ENCODE results near the gene SNX24.
A peak's percentile ranks its signal among the peaks of the same experiment; 100 is the strongest.
"Not testable (repeated sequence)": the region's sequence is repeated elsewhere in the genome, so short reads cannot be mapped to it uniquely, and the experiment has no call there.

SNX24 gene

DNA sequence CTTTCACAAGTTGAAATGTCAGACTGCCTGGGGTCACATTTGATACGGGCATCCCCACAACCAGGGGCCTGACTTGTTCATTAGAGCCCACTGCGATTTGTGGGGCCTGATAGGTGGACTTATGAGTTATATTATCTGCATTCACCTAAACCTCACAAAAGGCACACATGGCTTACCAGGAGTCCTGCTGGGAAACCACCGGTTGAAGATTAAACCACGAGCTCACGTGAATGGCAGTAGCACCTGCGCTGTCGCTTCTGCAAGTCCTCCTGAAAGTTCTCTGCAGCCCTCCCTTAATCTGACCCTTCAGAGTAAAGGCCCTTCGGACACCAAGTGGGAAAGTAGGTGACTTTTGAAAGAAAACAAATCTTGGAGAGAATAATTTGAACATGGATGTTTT lies 122.2 kb downstream of the SNX24 start:
- no peak for DNase-seq (ENCODE audit: low spot score)

DNA sequence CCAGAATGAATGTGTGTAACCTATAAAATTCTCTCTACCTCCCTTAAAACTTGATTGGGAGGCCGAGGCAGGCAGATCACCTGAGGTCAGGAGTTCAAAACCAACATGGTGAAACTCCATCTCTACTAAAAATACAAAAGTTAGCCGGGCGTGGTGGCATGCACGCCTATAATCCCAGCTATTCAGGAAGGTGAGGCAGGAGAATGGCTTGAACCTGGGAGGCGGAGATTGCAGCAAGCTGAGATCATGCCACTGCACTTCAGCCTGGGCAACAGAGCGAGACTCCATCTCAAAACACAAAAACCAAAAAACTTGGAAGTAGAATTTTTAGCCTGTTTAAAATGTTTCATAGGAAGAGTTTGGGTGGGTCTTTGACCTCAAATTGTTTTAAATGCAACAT lies 122.6 kb downstream of the SNX24 start:
- not testable (repeated sequence) for DNase-seq (ENCODE audit: low spot score)

DNA sequence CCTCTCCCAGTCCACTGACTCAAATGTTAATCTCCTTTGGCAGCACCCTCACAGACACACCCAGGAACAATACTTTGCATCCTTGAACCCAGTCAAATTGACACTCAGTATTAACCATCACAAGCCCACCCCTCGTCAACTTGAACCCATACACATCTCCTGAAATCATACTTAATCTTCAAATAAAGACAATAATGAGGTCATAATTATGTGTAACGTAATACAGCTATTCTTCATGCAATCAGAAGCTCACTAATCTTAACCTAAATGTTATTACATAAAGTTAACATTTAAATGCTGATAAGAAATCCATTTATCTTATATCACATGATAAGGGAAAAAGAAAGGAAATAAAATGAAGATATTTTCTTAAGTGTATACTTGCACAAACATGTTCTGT lies 125.9 kb downstream of the SNX24 start:
- DNase-seq (ENCODE audit: low spot score), result no peak

DNA sequence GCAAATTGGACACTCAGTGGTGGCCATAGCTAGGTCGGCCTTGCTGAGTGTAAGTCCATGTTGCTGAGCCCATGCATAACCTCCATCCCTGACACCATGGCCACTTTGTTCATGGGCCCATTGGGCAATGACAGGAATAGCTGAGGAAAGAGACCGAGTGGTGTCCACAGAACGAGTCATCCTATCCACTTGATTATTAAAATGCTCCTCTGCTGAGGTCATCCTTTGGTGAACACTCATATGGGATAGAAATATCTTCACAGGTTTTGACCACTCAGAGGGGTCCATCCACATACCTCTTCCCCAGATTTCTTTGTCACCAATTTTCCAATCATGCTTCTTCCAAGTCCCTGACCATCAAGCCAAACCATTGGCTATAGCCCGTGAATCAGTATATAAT lies 127.5 kb downstream of the SNX24 start:
- DNase-seq (ENCODE audit: low spot score), result no peak

DNA sequence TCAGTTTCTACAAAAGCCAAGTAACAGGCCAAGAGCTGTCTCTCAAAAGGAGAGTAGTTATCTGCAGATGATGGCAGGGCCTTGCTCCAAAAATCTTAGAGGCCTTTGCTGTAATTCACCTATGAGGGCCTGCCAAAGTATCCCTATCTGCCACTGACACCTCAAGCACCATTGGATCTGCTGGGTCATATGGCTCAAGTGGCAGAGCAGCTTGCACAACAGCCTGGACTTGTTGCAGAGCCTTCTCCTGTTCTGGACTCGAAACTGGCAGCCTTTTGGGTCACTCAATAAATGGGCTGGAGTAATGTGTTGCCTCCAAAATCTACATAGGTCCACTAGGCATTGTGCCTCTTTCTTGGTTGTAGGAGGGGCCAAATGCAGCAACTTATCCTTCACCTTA lies 128.3 kb downstream of the SNX24 start:
- not testable (repeated sequence) for DNase-seq (ENCODE audit: low spot score)

DNA sequence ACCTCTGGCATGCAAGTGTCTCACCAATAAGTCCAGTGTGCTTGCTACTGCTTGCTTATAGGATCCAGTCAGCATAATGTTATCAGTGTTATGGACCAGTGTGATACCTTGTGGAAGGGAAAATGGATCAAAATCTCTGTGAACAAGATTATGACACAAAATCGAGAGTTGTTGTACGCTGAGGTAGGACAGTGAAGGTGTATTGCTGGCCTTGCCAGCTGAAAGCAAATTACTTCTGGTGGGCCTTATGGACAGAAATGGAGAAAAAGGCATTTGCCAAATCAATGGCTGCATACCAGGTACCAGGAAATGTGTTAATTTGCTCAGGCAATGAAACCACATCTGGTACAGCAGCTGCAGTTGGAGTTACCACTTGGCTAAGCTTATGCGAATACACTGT lies 128.8 kb downstream of the SNX24 start:
- DNase-seq (ENCODE audit: low spot score), result not testable (repeated sequence)

DNA sequence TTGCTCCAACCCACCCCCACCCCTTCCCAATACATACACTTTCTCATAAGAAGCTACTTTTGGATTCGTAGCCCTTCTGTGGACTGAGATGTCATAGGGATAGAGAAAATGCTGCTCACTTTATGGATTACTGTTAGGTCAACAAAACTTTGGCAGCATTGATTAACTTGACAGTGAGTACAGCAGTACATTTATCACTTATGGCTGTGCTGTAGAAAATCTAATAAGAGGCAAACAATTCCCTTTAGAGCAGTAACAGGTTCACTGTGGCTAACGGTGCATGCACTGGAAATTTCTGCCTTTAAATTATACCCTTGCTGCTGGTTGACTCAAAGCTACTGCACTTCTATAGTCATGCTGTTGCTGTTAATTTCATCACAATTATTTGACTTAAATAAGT lies 131.9 kb downstream of the SNX24 start:
- DNase-seq (ENCODE audit: low spot score), result no peak

DNA sequence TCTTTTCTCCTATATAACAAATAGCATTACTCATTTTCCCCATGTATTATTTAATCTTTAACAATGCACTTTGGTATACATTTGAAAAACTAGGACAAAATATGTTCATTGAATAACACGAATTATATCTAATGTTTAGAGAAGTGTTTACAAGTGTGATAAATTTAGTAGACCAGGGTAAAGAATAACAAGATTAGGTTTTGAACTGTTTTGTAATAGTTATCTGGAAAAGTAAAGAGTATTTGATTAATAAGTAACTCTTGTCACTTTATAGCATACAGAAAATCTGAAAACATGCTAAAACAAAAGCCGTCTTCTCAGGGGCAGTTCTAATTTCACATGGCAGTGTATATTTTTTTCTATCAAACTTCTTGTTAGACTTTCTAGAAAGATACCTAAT lies 132.7 kb downstream of the SNX24 start:
- DNase-seq (ENCODE audit: low spot score), result no peak

DNA sequence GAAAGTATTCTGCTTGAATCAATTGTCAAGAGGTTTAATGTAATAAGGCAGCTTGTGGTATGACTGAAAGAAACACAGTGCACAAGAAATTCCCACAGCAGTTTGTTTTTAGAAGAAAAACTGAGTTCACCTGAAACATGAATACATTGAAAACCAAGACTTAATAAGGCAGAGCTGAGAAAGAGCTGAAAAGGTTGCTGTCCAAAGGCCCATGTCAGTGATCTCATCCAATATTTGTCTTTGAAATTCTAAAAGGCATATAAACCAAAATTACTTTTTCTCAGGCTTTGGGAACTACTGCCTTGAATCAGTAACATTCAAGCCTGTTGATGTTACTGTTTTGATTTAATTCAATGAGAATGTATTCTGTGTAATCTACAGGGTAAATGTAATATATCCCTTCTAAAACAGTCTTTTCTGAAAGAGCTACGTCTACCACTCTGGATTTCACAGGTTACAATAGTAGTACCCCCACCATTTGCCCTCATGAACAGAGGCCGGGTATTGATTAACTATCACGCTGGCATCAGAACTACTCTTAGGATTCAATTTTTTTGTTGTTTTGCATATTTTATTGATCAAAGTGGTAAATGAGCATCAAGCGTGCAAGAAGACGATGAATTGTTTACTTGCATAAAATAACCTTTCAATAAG lies 133.4 kb downstream of the SNX24 start:
- no peak for DNase-seq (ENCODE audit: low spot score)

DNA sequence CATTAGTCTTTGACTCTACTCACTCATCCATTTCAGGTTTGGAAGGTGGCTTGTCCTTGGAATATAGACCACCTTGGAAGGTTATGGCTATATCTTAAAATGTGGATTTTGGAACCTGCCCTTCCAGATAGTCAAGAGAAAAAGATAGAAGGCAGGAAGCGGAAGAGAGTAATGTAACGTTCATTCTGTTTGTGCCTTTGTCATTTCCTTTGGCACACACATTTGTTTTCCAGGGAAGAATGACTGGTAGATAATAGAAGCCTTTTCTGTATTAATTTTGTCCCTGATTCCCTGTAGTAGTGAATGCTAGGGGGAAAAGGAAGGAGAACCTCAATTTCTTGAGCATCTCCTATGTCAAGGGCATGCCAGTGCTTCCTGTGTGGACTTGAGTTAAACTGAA lies 136.4 kb downstream of the SNX24 start:
- DNase-seq (ENCODE audit: low spot score), result no peak

DNA sequence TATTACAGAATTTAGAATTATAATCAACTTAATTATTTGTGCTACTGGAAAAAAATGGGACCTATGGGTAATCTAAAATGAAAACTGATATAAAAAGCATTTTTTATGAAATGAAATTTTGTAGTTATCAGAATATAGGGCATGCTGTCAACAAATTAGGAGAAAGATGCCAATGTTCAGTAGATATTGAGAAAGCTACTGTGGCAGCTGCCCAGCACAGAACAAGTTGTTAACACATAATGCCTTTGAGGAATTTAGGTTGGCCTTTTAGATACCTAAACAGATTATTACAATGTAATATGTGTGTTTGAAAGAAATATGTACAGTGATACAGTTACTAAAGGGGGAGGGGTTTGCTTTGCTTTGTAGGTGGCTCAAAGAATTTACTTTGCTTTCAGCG lies 137.0 kb downstream of the SNX24 start:
- DNase-seq (ENCODE audit: low spot score), result no peak

DNA sequence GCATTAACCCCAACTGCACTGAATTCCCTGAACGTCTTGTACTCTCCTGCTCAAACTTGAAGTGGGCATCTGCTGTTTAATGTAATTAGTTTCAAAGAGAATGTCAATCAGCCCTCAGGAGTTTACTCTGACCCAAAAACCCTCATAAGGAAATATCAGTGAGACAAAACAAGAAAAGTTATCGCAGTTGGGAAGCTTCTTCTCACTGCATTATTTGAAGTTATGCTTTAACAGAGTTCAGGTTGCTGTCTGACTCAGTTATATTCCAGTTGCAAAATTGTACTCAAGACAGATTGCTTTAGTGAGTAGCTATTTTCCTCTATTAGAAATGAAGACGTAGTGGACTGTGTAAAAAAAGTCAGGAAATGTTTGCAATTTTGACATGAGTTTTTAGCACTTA lies 139.0 kb downstream of the SNX24 start:
- no peak for DNase-seq (ENCODE audit: low spot score)

DNA sequence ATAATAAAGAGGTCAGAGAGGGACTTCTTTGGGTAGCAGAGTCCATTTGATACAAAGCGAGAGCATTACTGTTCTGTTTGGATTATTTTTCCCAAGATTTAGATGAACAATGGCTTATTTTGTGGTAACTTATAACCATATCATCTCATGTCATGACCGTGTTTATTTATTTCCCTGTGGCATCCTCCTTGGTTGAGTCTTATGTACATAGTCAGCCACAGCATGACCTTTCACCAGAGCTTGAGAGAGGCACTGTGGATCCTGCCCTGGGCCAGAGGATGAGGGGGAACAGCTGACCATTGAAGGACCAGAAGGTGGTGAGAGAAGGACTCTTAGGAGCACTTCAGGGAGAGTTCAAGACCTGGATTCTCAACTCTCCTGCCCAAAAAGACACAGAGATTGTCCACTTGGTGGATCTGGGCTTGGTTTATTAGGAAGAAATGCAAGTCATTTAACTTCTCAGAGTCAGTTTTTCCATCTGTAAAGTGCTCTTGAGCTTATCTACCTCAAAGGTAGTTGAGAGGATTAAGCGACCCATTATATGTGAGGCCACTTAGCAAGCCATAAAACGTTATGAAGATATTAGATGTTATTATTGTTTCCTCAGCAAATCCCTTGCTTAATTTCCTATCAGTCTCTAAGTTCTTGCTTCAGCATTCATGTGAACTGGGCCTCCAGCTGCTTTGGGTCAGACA lies 139.7 kb downstream of the SNX24 start:
- DNase-seq (ENCODE audit: low spot score), result no peak

DNA sequence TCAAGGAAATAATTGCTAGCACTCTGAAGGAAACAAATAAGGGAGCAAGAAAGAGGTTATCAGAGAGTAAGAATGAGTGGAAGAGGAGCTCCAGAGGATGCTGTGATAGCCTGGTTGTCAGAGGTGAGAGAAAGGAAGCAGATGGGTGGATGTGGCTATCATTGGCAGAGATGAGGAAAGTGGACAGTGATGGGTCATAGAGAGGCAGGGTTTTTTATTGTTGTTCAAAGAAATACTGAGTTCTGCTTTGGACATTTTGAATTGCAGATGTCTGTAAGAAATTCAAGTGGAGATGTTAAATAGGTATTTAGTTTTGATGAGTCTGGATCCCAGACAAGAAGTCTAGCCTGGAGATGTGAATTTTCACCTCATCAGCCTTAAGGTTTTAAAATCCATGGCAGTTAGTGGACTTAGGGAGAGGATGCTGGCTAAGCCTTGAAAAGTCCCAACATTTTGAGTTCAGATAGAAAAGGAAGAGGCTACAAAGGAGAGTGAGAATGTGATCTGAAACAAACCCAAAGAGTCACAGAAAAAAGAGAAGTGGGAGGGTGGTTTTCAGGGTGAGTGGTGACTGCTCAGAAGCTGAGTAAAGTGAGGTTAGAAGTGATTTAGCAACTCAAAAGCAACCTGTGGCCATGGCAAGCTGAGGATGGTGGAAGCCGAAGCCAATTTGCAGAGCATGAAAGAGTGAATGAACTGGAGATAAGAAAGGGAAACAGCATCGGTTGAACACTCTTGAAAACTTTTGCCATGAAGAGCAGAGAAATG lies 140.7 kb downstream of the SNX24 start:
- DNase-seq (ENCODE audit: low spot score), result no peak

DNA sequence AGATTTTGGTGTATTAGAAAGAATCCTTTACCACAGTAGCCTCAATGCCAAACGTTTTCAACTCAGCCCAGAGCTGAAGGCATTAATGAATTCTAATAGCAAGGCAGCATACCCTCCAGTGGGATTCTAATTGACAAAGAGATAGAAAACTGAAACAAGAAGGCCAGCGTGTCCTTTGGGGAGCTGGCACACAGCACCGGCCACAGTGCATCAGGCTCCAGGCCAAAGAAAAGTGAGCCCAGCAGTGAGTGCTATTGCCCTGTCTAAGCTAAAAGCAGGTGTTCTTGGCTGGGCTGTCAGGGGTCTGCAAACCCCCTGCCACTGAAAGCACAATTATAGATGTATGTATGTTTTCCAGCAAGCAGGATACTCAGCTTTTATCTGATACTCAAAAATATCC lies 150.7 kb downstream of the SNX24 start:
- no peak for DNase-seq (ENCODE audit: low spot score)

DNA sequence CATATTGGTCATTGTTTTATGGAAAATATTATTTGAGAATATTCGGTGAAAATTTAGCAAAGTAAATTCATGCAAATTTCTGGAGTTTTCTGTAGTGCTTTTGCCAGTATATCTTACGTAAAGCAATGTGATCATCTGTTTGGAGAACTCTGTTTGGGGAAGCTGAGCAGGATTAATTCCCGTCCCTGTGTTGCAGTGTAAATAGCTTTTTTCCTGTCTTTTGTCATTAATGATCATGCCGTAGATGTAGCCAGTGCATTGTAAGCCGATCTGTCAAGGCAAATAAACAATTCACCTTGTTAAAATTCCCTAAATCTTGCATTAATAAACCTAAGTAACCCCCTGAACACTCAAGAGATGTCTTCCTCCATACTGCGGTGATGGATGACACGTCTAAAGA lies 151.9 kb downstream of the SNX24 start:
- no peak for DNase-seq (ENCODE audit: low spot score)

DNA sequence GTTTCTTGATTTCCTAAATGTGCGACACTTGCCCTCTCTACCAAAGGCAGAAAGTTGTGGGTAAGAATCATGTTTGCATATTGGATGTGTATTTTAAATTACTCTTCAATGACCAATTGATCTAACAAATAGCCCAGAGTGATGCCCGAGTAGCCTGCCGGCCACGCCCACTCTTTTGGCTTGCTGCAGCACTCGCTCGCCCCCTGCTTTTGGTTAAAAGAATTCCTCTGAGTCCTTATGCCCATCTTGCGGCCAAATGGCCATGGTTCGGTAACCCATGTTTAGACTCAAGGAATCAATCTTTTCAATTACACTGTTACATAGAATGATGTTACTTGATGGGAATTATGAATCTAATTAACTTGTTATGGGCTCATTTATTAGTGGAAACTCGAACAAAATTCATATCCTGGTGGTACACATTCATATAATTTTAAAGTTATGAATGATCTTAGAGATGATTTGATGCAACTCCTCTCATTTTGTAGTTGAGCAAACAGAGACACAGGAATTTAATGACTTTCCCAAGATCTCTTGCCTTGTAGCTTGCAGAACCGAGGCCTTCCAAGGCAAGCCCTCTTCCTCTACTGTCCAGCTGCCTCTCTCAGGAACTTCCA lies 154.6 kb downstream of the SNX24 start:
- DNase-seq (ENCODE audit: low spot score), result peak; percentile 7

DNA sequence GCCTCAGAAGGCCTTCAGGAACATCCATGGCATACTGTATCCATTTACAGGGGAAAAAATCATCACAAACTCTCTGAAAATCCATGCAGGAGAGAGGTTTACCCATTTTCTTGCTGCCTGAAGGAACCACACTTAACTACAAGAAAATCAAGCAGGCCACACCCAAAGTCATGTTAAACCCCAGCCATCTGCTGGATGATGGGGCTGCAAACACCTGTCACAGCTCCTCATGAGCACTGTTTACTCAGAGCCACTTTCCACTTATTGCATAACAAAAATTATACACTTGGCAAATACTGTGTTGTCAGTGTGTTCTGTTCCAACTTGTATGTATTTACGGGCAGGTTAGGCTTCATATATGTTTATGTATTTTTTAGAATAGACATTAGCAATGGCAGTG lies 155.3 kb downstream of the SNX24 start:
- DNase-seq (ENCODE audit: low spot score), result no peak

DNA sequence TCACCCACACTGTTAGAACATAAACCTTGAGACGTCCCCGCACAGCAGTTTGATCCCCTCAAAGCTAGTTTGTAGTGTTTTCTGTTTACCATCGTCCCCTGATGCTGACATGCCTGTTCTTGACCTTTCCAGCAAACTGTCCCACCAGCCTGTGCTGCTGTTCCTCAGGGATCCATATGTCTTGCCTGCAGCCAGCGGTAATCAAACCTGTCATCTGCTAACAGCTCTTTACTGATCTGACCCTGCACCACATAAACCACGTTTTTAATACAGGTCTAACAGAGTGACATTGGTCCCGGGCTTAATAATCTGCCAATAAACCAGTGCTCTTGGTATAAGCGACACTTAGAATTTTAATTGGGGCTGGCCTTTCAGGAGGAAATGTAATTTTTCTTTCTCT lies 156.4 kb downstream of the SNX24 start:
- DNase-seq (ENCODE audit: low spot score), result no peak

DNA sequence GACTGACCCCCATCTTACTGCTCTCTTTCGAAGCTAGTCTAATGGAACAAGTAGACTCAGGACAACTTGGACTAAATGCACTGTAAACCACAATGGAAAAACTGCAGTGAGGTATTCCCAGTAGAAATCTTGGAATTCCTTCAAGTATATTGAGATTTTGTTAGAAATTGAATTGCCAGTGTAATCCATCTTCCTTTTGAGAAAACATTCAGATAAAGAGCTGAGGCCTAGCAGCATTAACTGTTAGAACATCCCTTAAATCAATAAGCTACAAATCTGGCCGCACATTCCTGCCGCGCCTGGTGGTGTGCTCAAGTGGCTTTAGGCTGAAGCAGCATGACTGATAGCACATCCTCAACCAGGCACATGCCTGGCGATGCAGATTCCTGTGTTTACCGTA lies 161.8 kb downstream of the SNX24 start:
- no peak for DNase-seq (ENCODE audit: low spot score)

DNA sequence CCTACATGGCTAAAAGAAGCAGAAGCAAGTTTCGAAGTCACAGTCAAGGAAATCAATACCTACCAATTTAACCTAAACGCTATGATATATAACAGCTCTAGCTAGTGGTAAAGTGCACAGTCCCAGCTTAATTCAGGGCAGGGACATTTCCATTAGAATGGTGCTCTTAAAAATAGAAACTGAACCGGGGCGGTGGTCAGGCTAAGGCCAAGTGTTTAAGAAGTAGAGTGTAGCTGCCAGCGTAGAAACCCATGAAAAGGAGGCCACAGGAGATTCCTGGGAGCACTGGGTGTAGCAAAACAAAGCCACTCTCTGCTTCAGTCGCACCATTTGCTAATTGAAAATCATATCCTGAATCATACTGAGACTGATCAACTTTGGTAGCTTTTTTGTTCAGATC lies 162.3 kb downstream of the SNX24 start:
- no peak for DNase-seq (ENCODE audit: low spot score)

DNA sequence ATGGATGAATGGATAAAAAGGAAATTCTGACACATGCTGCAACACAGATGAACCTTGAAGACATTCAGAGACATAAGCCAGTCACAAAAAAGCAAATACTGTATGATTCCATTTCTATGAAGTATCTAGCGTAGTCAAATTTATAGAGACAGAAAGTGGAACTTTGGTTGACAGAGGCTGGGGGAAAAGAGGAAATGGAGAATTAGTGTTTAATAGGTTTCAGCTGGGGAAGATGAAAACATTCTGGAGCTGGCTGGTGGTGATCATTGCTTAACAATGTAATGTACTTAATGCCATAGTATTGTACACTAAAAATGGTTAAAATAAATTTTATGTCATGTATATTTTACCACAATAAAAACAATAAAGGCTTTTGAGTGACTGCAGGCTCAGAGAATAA lies 166.9 kb downstream of the SNX24 start:
- DNase-seq (ENCODE audit: low spot score), result no peak

DNA sequence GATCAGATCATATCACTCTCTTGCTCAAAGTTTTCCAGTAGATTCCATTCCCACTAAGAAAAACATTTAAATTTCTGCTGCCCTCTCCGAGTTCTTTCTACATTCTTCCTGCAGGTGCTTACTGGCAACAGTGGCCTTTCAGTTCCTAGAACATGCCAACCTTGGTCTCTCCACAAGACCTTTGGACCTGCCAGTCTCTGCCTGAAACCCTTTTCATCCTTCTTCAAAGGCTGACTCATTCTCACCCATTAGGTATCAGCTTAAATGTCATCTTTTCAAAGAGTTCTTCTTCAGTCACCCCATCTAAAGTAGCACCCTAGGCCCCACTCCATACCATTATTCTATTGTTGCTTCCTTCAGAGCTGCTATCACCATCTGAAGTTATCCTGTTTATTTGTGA lies 169.3 kb downstream of the SNX24 start:
- no peak for DNase-seq (ENCODE audit: low spot score)
